Measurements from ENCODE around the gene NUMBL.

DNA sequence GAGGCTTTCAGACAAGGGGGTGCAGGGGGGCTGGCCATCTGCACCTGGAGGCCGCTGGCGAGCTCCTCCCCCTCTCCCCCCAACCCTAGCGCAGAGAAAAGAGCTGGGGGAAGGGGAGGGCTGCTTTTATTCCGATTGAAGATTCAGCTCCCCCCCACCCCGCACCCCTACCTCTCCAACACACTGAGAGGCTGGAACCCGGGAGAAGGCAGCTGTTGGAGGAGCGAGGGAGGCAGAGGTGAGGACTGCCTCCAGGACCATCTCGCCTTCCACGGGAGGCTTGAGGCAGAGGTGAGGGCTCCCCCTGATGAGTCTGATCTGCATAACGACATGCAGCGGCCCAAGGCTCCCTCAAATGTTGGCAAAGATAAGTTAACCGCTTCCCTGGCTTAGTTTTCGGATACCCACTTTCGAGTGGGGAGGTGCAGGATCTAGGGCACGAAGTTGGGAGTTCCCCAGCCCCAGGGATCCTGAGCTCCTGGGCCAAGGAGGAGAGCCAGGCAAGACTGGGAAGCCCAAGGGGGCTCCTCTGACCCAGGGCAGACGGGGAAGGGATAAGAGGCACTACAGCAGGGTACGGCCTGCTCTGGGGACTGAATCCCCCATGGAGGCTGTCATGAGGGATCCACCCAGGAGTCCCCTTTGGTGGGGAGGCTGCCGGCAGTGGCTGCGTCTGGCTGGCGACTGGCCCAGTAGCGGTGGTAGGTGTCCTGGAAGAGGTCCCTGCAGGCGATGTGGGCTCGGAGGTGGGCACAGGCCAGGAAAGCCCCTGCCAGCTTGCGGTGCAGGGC lies 1.2 kb upstream of the NUMBL start:
- TF ChIP-seq MAX (IDR thresholded peaks at IDR 0.05) (no peak), POLR2A (IDR thresholded peaks at IDR 0.05; ENCODE audit: low read length) (no peak), HDAC2 (IDR thresholded peaks at IDR 0.05) (no peak), REST (IDR thresholded peaks at IDR 0.05) (no peak), SREBF2 (IDR thresholded peaks at IDR 0.05) (no peak), ZSCAN20 (CRISPR knock-in tag; IDR thresholded peaks at IDR 0.05) (no peak), MAZ (IDR thresholded peaks at IDR 0.05; ENCODE audit: borderline replicate concordance, low read depth, low read length) (no peak), RCOR1 (IDR thresholded peaks at IDR 0.05; ENCODE audit: low read depth, low read length) (no peak), SMC3 (IDR thresholded peaks at IDR 0.05) (no peak)
- TF ChIP-seq, protein P1, sequence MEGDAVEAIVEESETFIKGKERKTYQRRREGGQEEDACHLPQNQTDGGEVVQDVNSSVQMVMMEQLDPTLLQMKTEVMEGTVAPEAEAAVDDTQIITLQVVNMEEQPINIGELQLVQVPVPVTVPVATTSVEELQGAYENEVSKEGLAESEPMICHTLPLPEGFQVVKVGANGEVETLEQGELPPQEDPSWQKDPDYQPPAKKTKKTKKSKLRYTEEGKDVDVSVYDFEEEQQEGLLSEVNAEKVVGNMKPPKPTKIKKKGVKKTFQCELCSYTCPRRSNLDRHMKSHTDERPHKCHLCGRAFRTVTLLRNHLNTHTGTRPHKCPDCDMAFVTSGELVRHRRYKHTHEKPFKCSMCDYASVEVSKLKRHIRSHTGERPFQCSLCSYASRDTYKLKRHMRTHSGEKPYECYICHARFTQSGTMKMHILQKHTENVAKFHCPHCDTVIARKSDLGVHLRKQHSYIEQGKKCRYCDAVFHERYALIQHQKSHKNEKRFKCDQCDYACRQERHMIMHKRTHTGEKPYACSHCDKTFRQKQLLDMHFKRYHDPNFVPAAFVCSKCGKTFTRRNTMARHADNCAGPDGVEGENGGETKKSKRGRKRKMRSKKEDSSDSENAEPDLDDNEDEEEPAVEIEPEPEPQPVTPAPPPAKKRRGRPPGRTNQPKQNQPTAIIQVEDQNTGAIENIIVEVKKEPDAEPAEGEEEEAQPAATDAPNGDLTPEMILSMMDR (IDR thresholded peaks at IDR 0.05) = no peak
- TF ChIP-seq, protein P2, sequence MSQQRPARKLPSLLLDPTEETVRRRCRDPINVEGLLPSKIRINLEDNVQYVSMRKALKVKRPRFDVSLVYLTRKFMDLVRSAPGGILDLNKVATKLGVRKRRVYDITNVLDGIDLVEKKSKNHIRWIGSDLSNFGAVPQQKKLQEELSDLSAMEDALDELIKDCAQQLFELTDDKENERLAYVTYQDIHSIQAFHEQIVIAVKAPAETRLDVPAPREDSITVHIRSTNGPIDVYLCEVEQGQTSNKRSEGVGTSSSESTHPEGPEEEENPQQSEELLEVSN (IDR thresholded peaks at IDR 0.05; ENCODE audit: borderline replicate concordance, low read depth) = no peak

All from A549 (cell line).